A549 (cell line): ENCODE measurements around the gene PRPF31.

Source experiments
- BHLHE40 ChIP-seq: IDR thresholded peaks from 2 replicates; pipeline ENCODE4 v1.6.1; 2012; ENCODE audit warnings: low read depth, low read length, inconsistent platforms
- CHD2 ChIP-seq: fragments of 150-350 bp; IDR thresholded peaks from 2 replicates; pipeline ENCODE4 v1.6.1; 2014; ENCODE audit warnings: low read length; ENCODE audit not compliant: partially characterized antibody
- CTCF ChIP-seq: fragments of >200 bp; sonication (Bioruptor Twin); formaldehyde crosslinking; IDR thresholded peaks from 3 replicates; pipeline ENCODE4 v1.5.1; 2016
- FOSB ChIP-seq: fragments of 250-450 bp; sonication (Bioruptor Pico); IDR thresholded peaks from 2 replicates; pipeline ENCODE4 v1.5.0; 2020; ENCODE audit warnings: mild to moderate bottlenecking, moderate library complexity
- FOSL2 ChIP-seq, 2 experiments: fragments of 450-650 bp in 1 of 2; fragments of >200 bp in 1 of 2; sonication (Bioruptor Twin) in 1 of 2; formaldehyde crosslinking; IDR thresholded peaks; 2 replicates each; pipeline versions ENCODE4 v1.5.0 to v1.6.1; 2016 to 2020; ENCODE audit warnings: mild to moderate bottlenecking in 1 of 2, moderate library complexity in 1 of 2
- HEYL ChIP-seq: fragments of 250-450 bp; sonication (Bioruptor Pico); IDR thresholded peaks from 2 replicates; pipeline ENCODE4 v1.8.0; 2021; ENCODE audit warnings: mild to moderate bottlenecking, moderate library complexity
- KDM1A ChIP-seq: fragments of 200-600 bp; sonication (generic); IDR thresholded peaks from 2 replicates; pipeline ENCODE4 v1.6.1; 2016; ENCODE audit warnings: low read depth, mild to moderate bottlenecking
- KDM5A ChIP-seq: fragments of 200-600 bp; sonication (generic); IDR thresholded peaks from 2 replicates; pipeline ENCODE4 v1.6.1; 2016; ENCODE audit warnings: antibody characterized with exemption, mild to moderate bottlenecking
- MAZ ChIP-seq: fragments of 150-350 bp; IDR thresholded peaks from 2 replicates; pipeline ENCODE4 v1.6.1; 2014; ENCODE audit warnings: antibody characterized with exemption, low read depth, low read length, borderline replicate concordance
- POLR2A ChIP-seq: IDR thresholded peaks from 2 replicates; pipeline ENCODE4 v1.6.1; 2012; ENCODE audit warnings: mild to moderate bottlenecking, low read length
- RAD21 ChIP-seq, 2 experiments: fragments of >200 bp in 1 of 2; sonication (Bioruptor Twin) in 1 of 2; formaldehyde crosslinking in 1 of 2; IDR thresholded peaks in 1 of 2; conservative IDR thresholded peaks in 1 of 2; 2 replicates in 1 of 2; 3 replicates in 1 of 2; pipeline ENCODE4 v1.6.1; 2012 to 2018; ENCODE audit warnings: inconsistent platforms in 1 of 2
- RARB ChIP-seq: fragments of 250-450 bp; sonication (Bioruptor Pico); IDR thresholded peaks from 2 replicates; pipeline ENCODE4 v1.8.0; 2021; ENCODE audit warnings: mild to moderate bottlenecking, moderate library complexity
- REST ChIP-seq: fragments of 200-600 bp; sonication (generic); IDR thresholded peaks from 2 replicates; pipeline ENCODE4 v1.6.1; 2016; ENCODE audit warnings: antibody characterized with exemption, mild to moderate bottlenecking, moderate library complexity
- USF2 ChIP-seq: fragments of 450-650 bp; IDR thresholded peaks from 2 replicates; pipeline ENCODE4 v1.6.1; 2014; ENCODE audit warnings: antibody characterized with exemption

GRCh38 chr19:54108496-54108895 is 7.1 kb upstream of the PRPF31 start:
- no peak for TF ChIP-seq REST
- TF ChIP-seq KDM1A = no peak
- TF ChIP-seq CTCF = no peak
- no peak for TF ChIP-seq BHLHE40
- no peak for TF ChIP-seq FOSL2 (IDR thresholded peaks at IDR 0.05)
- TF ChIP-seq FOSL2 (CRISPR knock-in tag; IDR thresholded peaks at IDR 0.05) = no peak
- no peak for TF ChIP-seq POLR2A
- TF ChIP-seq RAD21 (conservative IDR thresholded peaks at IDR 0.05 in 1 of 2, IDR thresholded peaks at IDR 0.05 in 1 of 2) = no peak
- no peak for TF ChIP-seq KDM5A
- TF ChIP-seq HEYL = no peak
- no peak for TF ChIP-seq MAZ
- no peak for TF ChIP-seq USF2
- TF ChIP-seq FOSB = no peak
- TF ChIP-seq RARB (CRISPR knock-in tag) = no peak
- TF ChIP-seq CHD2 = no peak
